SK-N-SH treated with all-trans-retinoic acid at 6 μM for 48 hours (cell line): ENCODE results near the gene ADIPOR2.
A peak's percentile ranks its signal among the peaks of the same experiment; 100 is the strongest.

Experiments
- ATAC-seq: fragments of 200-7000 bp; cut with Tn5 transposase; 3 replicates; pipeline ENCODE4 v1.9.1; 2020; ENCODE audit warnings: mild to moderate bottlenecking, moderate library complexity
- ARNTL ChIP-seq: fragments of 450-650 bp; formaldehyde crosslinking; IDR thresholded peaks from 2 replicates; pipeline ENCODE4 v1.5.0; 2020; ENCODE audit warnings: low read depth, mild to moderate bottlenecking, moderate library complexity, borderline replicate concordance
- BACH2 ChIP-seq: fragments of 250-450 bp; sonication (Bioruptor Pico); IDR thresholded peaks from 2 replicates; pipeline ENCODE4 v1.9.0; 2021; ENCODE audit warnings: mild to moderate bottlenecking, borderline replicate concordance
- CREB5 ChIP-seq: fragments of 250-450 bp; sonication (Bioruptor Pico); IDR thresholded peaks from 2 replicates; pipeline ENCODE4 v1.5.1; 2020; ENCODE audit warnings: low read depth, mild to moderate bottlenecking, moderate library complexity
- CSDC2 ChIP-seq: fragments of 250-450 bp; sonication (Bioruptor Pico); IDR thresholded peaks from 2 replicates; pipeline ENCODE4 v1.5.0; 2020; ENCODE audit warnings: mild to moderate bottlenecking, moderate library complexity
- CSRNP3 ChIP-seq: fragments of 250-450 bp; sonication (Bioruptor Pico); IDR thresholded peaks from 2 replicates; pipeline ENCODE4 v1.5.1; 2021; ENCODE audit warnings: mild to moderate bottlenecking, moderate library complexity
- ESRRG ChIP-seq: fragments of 250-450 bp; sonication (Bioruptor Pico); IDR thresholded peaks from 2 replicates; pipeline ENCODE4 v1.6.1; 2021; ENCODE audit warnings: mild to moderate bottlenecking
- GLIS3 ChIP-seq: fragments of 250-450 bp; sonication (Bioruptor Pico); IDR thresholded peaks from 2 replicates; pipeline ENCODE4 v1.5.0; 2020; ENCODE audit warnings: mild to moderate bottlenecking, moderate library complexity
- PATZ1 ChIP-seq: fragments of 250-450 bp; sonication (Bioruptor Pico); IDR thresholded peaks from 2 replicates; pipeline ENCODE4 v1.8.0; 2020; ENCODE audit warnings: mild to moderate bottlenecking, moderate library complexity, borderline replicate concordance
- POU6F1 ChIP-seq: fragments of 250-450 bp; sonication (Bioruptor Pico); IDR thresholded peaks from 2 replicates; pipeline ENCODE4 v1.8.0; 2021; ENCODE audit warnings: low read depth, mild to moderate bottlenecking, moderate library complexity, borderline replicate concordance
- PPARA ChIP-seq: fragments of 250-450 bp; sonication (Bioruptor Pico); IDR thresholded peaks from 2 replicates; pipeline ENCODE4 v1.5.0; 2020; ENCODE audit warnings: mild to moderate bottlenecking, borderline replicate concordance
- RARB ChIP-seq: fragments of 250-450 bp; sonication (Bioruptor Pico); IDR thresholded peaks from 2 replicates; pipeline ENCODE4 v1.8.0; 2021; ENCODE audit warnings: mild to moderate bottlenecking, moderate library complexity
- SNAI2 ChIP-seq: fragments of 250-450 bp; sonication (Bioruptor Pico); IDR thresholded peaks from 2 replicates; pipeline ENCODE4 v1.5.0; 2020; ENCODE audit warnings: mild to moderate bottlenecking, moderate library complexity
- TCF4 ChIP-seq: fragments of 250-450 bp; sonication (Bioruptor Pico); IDR thresholded peaks from 2 replicates; pipeline ENCODE4 v1.8.0; 2021; ENCODE audit warnings: mild to moderate bottlenecking, moderate library complexity, borderline replicate concordance
- TSHZ2 ChIP-seq: fragments of 250-450 bp; sonication (Bioruptor Pico); IDR thresholded peaks from 2 replicates; pipeline ENCODE4 v1.5.0; 2020; ENCODE audit warnings: mild to moderate bottlenecking, moderate library complexity
- ZC3H10 ChIP-seq: fragments of 250-450 bp; sonication (Bioruptor Pico); IDR thresholded peaks from 2 replicates; pipeline ENCODE4 v1.5.1; 2021; ENCODE audit warnings: mild to moderate bottlenecking, moderate library complexity
- ZFP3 ChIP-seq: fragments of 250-450 bp; sonication (Bioruptor Pico); IDR thresholded peaks from 2 replicates; pipeline ENCODE4 v1.5.0; 2020; ENCODE audit warnings: mild to moderate bottlenecking, moderate library complexity
- ZNF565 ChIP-seq: fragments of 450-650 bp; formaldehyde crosslinking; conservative IDR thresholded peaks from 2 replicates; pipeline ENCODE4 v1.5.0; 2020; ENCODE audit warnings: low read depth, mild to moderate bottlenecking, moderate library complexity
- ZNF8 ChIP-seq: fragments of 450-650 bp; formaldehyde crosslinking; IDR thresholded peaks from 2 replicates; pipeline ENCODE4 v1.5.0; 2020; ENCODE audit warnings: mild to moderate bottlenecking, moderate library complexity

ADIPOR2 gene

GRCh38 chr12:1661553-1662335 is 29.1 kb upstream of the ADIPOR2 start:
- peak; percentile 99 for ATAC-seq

GRCh38 chr12:1662761-1663439 is 28.0 kb upstream of the ADIPOR2 start:
- ATAC-seq = no peak
- TF ChIP-seq PPARA (no peak), CSRNP3 (CRISPR knock-in tag) (no peak), CREB5 (CRISPR knock-in tag) (no peak), CSDC2 (CRISPR knock-in tag) (no peak), BACH2 (CRISPR knock-in tag) (no peak), ZNF565 (CRISPR knock-in tag) (no peak), ZNF8 (CRISPR knock-in tag) (no peak), SNAI2 (CRISPR knock-in tag) (no peak), RARB (CRISPR knock-in tag) (no peak), ESRRG (CRISPR knock-in tag) (no peak), GLIS3 (CRISPR knock-in tag) (no peak), PATZ1 (CRISPR knock-in tag) (no peak), ZFP3 (CRISPR knock-in tag) (no peak), ZC3H10 (CRISPR knock-in tag) (no peak), ARNTL (CRISPR knock-in tag) (no peak), TCF4 (CRISPR knock-in tag) (no peak)

More at GRCh38 chr12:1661553-1662335, 29.1 kb upstream of the ADIPOR2 start:
- TF ChIP-seq CREB5 (CRISPR knock-in tag) (no peak), TSHZ2 (0 out of 2 replicates have a peak, but pooled peaks have one; percentile 18), ESRRG (CRISPR knock-in tag) (no peak), ZFP3 (CRISPR knock-in tag) (no peak), ZNF8 (CRISPR knock-in tag) (no peak), POU6F1 (CRISPR knock-in tag) (no peak), CSDC2 (CRISPR knock-in tag) (no peak)
